Left forelimb (tissue), 1 donor: Measurements from ENCODE around the gene RAB7B.
A peak's percentile ranks its signal among the peaks of the same experiment; 100 is the strongest.
"Not testable (repeated sequence)": the region's sequence is repeated elsewhere in the genome, so short reads cannot be mapped to it uniquely, and the experiment has no call there.

Experiments
- DNase-seq: peaks from one replicate; pipeline ENCODE4 v3.0.0-alpha.2; 2018; ENCODE audit warnings: low spot score

The RAB7B gene

GRCh38 chr1:205996641-205997040 is 6.6 kb downstream of the RAB7B start:
- not testable (repeated sequence) for DNase-seq

- DNase-seq: no peak
Observed at GRCh38 chr1:205994346-205994745, 8.8 kb downstream of the RAB7B start.

- no peak for DNase-seq
Observed at GRCh38 chr1:205993068-205993467, 10.1 kb downstream of the RAB7B start.

GRCh38 chr1:205992218-205992882 is 10.8 kb downstream of the RAB7B start:
- DNase-seq: no peak

- no peak for DNase-seq
Observed at GRCh38 chr1:205991237-205991636, 12.0 kb downstream of the RAB7B start.

- no peak for DNase-seq
Observed at GRCh38 chr1:205990226-205990625, 13.0 kb downstream of the RAB7B start.

- no peak for DNase-seq
Observed at GRCh38 chr1:205989786-205990185, 13.4 kb downstream of the RAB7B start.

GRCh38 chr1:205988585-205988995 is 14.6 kb downstream of the RAB7B start:
- no peak for DNase-seq

- DNase-seq: no peak
Observed at GRCh38 chr1:205986861-205987260, 16.3 kb downstream of the RAB7B start.

GRCh38 chr1:205986292-205986691 is 16.9 kb downstream of the RAB7B start:
- DNase-seq: no peak

- no peak for DNase-seq
Observed at GRCh38 chr1:205985330-205986005, 17.7 kb downstream of the RAB7B start.

- peak; percentile 78 for DNase-seq
Observed at GRCh38 chr1:205983925-205984725, 19.1 kb downstream of the RAB7B start.

GRCh38 chr1:205981257-205981656 is 21.9 kb downstream of the RAB7B start:
- DNase-seq: no peak

- no peak for DNase-seq
Observed at GRCh38 chr1:205980237-205980870, 22.8 kb downstream of the RAB7B start.

- no peak for DNase-seq
Observed at GRCh38 chr1:205979301-205979700, 23.9 kb downstream of the RAB7B start.

- DNase-seq: no peak
Observed at GRCh38 chr1:205978676-205979075, 24.5 kb downstream of the RAB7B start.

- peak; percentile 74 for DNase-seq
Observed at GRCh38 chr1:205977402-205978014, 25.7 kb downstream of the RAB7B start.

- no peak for DNase-seq
Observed at GRCh38 chr1:205976708-205977401, 26.3 kb downstream of the RAB7B start.

- no peak for DNase-seq
Observed at GRCh38 chr1:205976036-205976435, 27.2 kb downstream of the RAB7B start.

GRCh38 chr1:205975387-205975998 is 27.7 kb downstream of the RAB7B start:
- no peak for DNase-seq

- no peak for DNase-seq
Observed at GRCh38 chr1:205974712-205975111, 28.5 kb downstream of the RAB7B start.
